ENCODE measurements around the gene SLC25A34.

SLC25A34 gene

GRCh38 chr1:15747378-15747777 is 11.3 kb downstream of the SLC25A34 start:
- no peak for TF ChIP-seq SPI1 (IDR thresholded peaks at IDR 0.05; ENCODE audit: low read depth, low read length)
- TF ChIP-seq POU2F2 (IDR thresholded peaks at IDR 0.05; ENCODE audit: low read depth, low read length): no peak
- no peak for TF ChIP-seq POLR2A (IDR thresholded peaks at IDR 0.05; ENCODE audit: low read depth, low read length)
- no peak for TF ChIP-seq POLR2AphosphoS5 (IDR thresholded peaks at IDR 0.05; ENCODE audit: low read depth, low read length)
- no peak for TF ChIP-seq TAF1 (IDR thresholded peaks at IDR 0.05; ENCODE audit: low read depth, low read length)
- TF ChIP-seq PAX5 (IDR thresholded peaks at IDR 0.05; ENCODE audit: insufficient read depth, low read length, severe bottlenecking): no peak
- DNase-seq (ENCODE audit: insufficient read length, low spot score) (no peak), FAIRE-seq (no peak)

DNA sequence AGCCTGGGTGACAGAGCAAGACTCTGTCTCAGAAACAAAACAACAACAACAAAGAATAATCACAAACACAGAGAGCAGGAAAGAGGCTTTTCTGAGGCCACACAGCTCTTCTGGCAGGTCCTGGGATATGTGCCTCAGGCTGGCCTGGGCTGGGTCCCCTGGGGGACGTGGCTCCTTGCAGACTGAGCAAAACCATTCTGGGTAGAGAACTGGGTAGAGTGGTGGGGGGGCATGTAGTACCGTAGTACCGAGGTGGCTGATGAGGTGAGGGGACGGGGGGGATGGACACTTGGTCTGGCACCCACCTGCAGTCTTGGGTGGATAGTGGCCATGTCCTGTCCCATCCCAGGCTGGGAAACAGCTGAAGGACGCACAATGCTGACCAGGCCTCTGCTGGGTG is 12.2 kb downstream of the SLC25A34 start:
- FAIRE-seq (no peak), DNase-seq (ENCODE audit: insufficient read length, low spot score) (no peak)
- no peak for TF ChIP-seq SPI1 (IDR thresholded peaks at IDR 0.05; ENCODE audit: low read depth, low read length)
- no peak for TF ChIP-seq POLR2A (IDR thresholded peaks at IDR 0.05; ENCODE audit: low read depth, low read length)
- no peak for TF ChIP-seq PAX5 (IDR thresholded peaks at IDR 0.05; ENCODE audit: insufficient read depth, low read length, severe bottlenecking)
- TF ChIP-seq TAF1 (IDR thresholded peaks at IDR 0.05; ENCODE audit: low read depth, low read length): no peak
- no peak for TF ChIP-seq POLR2AphosphoS5 (IDR thresholded peaks at IDR 0.05; ENCODE audit: low read depth, low read length)
- no peak for TF ChIP-seq POU2F2 (IDR thresholded peaks at IDR 0.05; ENCODE audit: low read depth, low read length)

- FAIRE-seq (no peak), DNase-seq (ENCODE audit: insufficient read length, low spot score) (no peak)
- TF ChIP-seq PAX5 (IDR thresholded peaks at IDR 0.05; ENCODE audit: insufficient read depth, low read length, severe bottlenecking): no peak
- no peak for TF ChIP-seq POLR2AphosphoS5 (IDR thresholded peaks at IDR 0.05; ENCODE audit: low read depth, low read length)
- no peak for TF ChIP-seq SPI1 (IDR thresholded peaks at IDR 0.05; ENCODE audit: low read depth, low read length)
- TF ChIP-seq POU2F2 (IDR thresholded peaks at IDR 0.05; ENCODE audit: low read depth, low read length): no peak
- no peak for TF ChIP-seq TAF1 (IDR thresholded peaks at IDR 0.05; ENCODE audit: low read depth, low read length)
- TF ChIP-seq POLR2A (IDR thresholded peaks at IDR 0.05; ENCODE audit: low read depth, low read length): no peak
These were observed 12.8 kb downstream of the SLC25A34 start for GRCh38 chr1:15748690-15749398.

DNA sequence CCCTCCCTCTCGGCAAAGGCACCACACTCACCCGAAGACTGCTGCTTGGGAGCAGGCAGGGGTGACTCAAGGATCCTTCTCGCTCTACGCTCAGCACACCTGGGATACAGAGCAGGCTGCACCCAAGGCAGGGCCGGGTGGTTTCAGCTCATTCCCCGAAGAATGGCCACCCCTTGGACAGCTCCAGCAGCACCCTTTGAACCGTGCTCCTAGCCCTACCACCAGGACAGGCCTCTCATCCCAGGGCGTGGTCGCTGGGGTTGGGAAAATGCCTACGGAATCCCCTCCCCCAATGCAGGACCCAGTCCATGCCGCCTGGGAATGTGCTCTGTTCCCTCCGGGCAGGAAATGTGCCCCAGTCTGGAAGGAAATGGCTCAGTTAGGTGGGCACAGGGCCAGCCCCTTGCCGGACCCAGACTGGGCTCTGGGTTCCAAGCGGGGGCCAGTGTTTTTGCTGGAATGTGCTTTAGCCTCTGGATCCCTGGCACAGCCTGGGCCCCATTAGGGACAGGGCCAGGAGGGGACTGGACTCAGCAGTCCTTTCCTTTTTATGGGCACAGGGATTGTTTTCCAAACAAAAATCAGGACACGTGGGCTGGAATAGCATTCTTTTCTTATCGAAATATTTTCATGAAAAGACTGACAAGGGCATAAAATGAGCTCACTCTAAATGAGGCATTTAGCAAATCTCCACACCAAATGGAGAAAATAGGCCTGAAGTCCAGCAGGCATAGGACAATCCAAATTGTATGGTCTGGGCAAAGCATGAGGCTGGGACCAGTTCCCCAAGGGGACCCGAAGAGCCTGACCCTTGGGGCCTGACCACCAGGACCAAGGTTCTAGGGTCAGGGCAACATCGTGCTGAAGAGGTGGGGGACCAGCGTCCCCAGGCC is 13.6 kb downstream of the SLC25A34 start:
- no peak for FAIRE-seq
- TF ChIP-seq PAX5 (IDR thresholded peaks at IDR 0.05; ENCODE audit: insufficient read depth, low read length, severe bottlenecking): no peak
- no peak for TF ChIP-seq POLR2AphosphoS5 (IDR thresholded peaks at IDR 0.05; ENCODE audit: low read depth, low read length)
- TF ChIP-seq TAF1 (IDR thresholded peaks at IDR 0.05; ENCODE audit: low read depth, low read length): no peak
- TF ChIP-seq SPI1 (IDR thresholded peaks at IDR 0.05; ENCODE audit: low read depth, low read length): no peak
- TF ChIP-seq POU2F2 (IDR thresholded peaks at IDR 0.05; ENCODE audit: low read depth, low read length): no peak
- no peak for TF ChIP-seq POLR2A (IDR thresholded peaks at IDR 0.05; ENCODE audit: low read depth, low read length)
- no peak for DNase-seq (ENCODE audit: insufficient read length, low spot score)

DNA sequence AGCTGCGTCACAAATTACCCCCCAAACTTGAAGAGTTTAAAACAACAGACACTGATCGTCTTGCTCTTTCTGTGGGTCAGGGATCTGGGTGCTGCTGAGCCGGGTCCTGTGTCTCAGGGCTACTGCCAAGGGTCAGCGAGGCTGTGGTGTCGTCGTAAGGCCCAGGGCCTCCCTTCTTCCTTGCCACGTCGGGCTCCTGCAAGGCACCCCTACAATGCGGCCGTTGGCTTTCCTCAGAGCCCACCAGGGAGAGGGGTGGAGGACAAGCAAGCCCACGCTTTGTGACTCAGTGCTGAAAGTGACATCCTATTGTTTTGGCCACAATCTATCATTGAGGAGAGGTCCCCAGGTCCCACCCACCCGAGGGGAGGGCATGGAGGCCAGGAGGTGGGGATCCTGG is 14.9 kb downstream of the SLC25A34 start:
- no peak for FAIRE-seq
- DNase-seq (ENCODE audit: insufficient read length, low spot score): no peak
- TF ChIP-seq SPI1 (IDR thresholded peaks at IDR 0.05; ENCODE audit: low read depth, low read length) (no peak), POLR2A (IDR thresholded peaks at IDR 0.05; ENCODE audit: low read depth, low read length) (no peak), POU2F2 (IDR thresholded peaks at IDR 0.05; ENCODE audit: low read depth, low read length) (no peak), POLR2AphosphoS5 (IDR thresholded peaks at IDR 0.05; ENCODE audit: low read depth, low read length) (no peak), TAF1 (IDR thresholded peaks at IDR 0.05; ENCODE audit: low read depth, low read length) (no peak), PAX5 (IDR thresholded peaks at IDR 0.05; ENCODE audit: insufficient read depth, low read length, severe bottlenecking) (no peak)

- FAIRE-seq (no peak), DNase-seq (ENCODE audit: insufficient read length, low spot score) (no peak)
- TF ChIP-seq SPI1 (IDR thresholded peaks at IDR 0.05; ENCODE audit: low read depth, low read length) (no peak), POLR2AphosphoS5 (IDR thresholded peaks at IDR 0.05; ENCODE audit: low read depth, low read length) (no peak), TAF1 (IDR thresholded peaks at IDR 0.05; ENCODE audit: low read depth, low read length) (no peak), POLR2A (IDR thresholded peaks at IDR 0.05; ENCODE audit: low read depth, low read length) (no peak), POU2F2 (IDR thresholded peaks at IDR 0.05; ENCODE audit: low read depth, low read length) (no peak), PAX5 (IDR thresholded peaks at IDR 0.05; ENCODE audit: insufficient read depth, low read length, severe bottlenecking) (no peak)
These were observed 15.7 kb downstream of the SLC25A34 start for GRCh38 chr1:15751717-15752116.

DNA sequence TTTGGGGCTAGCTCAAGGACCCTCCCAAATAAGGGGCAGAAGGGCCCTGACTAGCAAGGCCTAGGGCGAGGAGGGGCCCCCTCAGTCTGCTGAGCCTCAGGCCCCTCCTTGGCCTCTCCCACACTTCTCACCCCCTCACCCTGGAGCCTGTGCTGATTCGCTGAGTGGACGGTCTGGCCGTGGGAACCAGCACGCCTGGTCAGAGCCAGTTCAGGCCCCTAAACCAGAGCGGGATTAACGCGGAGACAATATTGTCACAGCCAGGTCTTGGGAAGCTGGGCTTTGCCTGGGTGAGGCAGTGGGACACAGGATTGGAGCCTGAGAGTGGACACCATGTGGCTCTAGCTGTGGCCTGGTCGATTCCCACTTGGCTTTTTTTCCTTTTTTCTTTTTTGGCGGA is 17.7 kb downstream of the SLC25A34 start:
- no peak for DNase-seq (ENCODE audit: insufficient read length, low spot score)
- no peak for FAIRE-seq
- TF ChIP-seq PAX5 (IDR thresholded peaks at IDR 0.05; ENCODE audit: insufficient read depth, low read length, severe bottlenecking): no peak

GRCh38 chr1:15755021-15755645 is 19.1 kb downstream of the SLC25A34 start:
- no peak for FAIRE-seq
- TF ChIP-seq TAF1 (IDR thresholded peaks at IDR 0.05; ENCODE audit: low read depth, low read length) (no peak), POLR2AphosphoS5 (IDR thresholded peaks at IDR 0.05; ENCODE audit: low read depth, low read length) (no peak), SPI1 (IDR thresholded peaks at IDR 0.05; ENCODE audit: low read depth, low read length) (no peak), POU2F2 (IDR thresholded peaks at IDR 0.05; ENCODE audit: low read depth, low read length) (no peak), PAX5 (IDR thresholded peaks at IDR 0.05; ENCODE audit: insufficient read depth, low read length, severe bottlenecking) (no peak), POLR2A (IDR thresholded peaks at IDR 0.05; ENCODE audit: low read depth, low read length) (no peak)
- DNase-seq (ENCODE audit: insufficient read length, low spot score): no peak

- DNase-seq (ENCODE audit: insufficient read length, low spot score): no peak
- no peak for FAIRE-seq
- TF ChIP-seq POLR2AphosphoS5 (IDR thresholded peaks at IDR 0.05; ENCODE audit: low read depth, low read length) (no peak), POLR2A (IDR thresholded peaks at IDR 0.05; ENCODE audit: low read depth, low read length) (no peak), SPI1 (IDR thresholded peaks at IDR 0.05; ENCODE audit: low read depth, low read length) (no peak), TAF1 (IDR thresholded peaks at IDR 0.05; ENCODE audit: low read depth, low read length) (no peak), POU2F2 (IDR thresholded peaks at IDR 0.05; ENCODE audit: low read depth, low read length) (no peak)
These were observed 19.6 kb downstream of the SLC25A34 start for GRCh38 chr1:15755646-15756040.
